LNCaP clone FGC (cell line): ENCODE data around the gene APBA3.

Experiments
- DNase-seq: peaks from one replicate; pipeline ENCODE4 v3.0.0-alpha.2; 2011; ENCODE audit warnings: low read depth
- H3K4me3 ChIP-seq: 2 replicates; pipeline ENCODE4 v1.5.1; 2011; ENCODE audit warnings: mild to moderate bottlenecking, low read depth, low read length, control low read depth
- TF ChIP-seq, protein P1 (sequence below): IDR thresholded peaks from 2 replicates; pipeline ENCODE4 v1.5.1; 2012; ENCODE audit warnings: mild to moderate bottlenecking; ENCODE audit not compliant: control insufficient read depth, insufficient read depth; ENCODE audit errors: extremely low read depth

Gene APBA3

DNA sequence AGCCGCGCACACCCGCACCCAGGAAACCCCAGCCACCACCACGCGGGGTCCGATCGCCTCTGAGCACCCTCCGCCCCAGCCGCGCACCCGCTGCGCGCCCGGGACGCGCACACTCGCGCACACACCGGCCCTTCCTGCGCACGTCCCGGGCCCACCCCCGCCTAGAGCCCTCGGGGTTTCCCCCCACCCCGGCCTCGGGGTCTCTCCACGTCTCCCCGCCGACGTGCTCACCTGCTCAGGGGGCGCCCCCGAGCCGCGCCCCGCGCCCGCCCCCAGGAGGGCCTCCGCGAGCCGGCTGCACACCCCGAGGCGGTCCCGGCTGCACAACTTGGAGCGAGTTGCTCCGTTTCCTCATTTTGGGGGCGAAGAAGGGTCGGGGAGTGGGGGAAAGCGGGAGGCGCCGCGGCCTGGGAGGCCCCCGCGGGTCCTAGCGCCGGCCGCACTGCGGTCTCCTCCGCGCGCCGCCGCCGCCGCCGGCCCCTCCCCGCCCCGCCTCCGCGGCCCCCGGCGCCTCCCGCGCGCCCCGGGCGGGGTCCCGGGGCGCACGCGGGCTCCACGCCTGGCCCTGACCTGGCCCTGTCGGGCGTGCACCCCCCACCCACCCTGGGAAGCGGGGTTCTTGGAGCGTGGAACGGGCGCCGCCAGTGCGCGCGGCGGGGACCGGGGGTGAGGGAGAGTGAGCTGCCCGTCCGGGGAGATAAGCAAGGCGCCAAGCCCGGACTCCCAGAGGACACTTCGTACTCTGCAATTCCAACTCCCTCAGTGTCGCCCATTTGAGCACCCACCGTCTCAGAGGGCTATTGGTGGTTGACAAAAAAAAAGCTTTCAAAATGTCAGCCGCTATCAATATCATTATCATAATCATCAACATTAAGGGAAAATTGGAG lies 24.7 kb upstream of the APBA3 start, which contains the start of gene MATK:
Gene MATK, minus strand, starts transcription at position 444 of the 887 bp plus-strand sequence. CDS start 1,246 bp downstream, outside the sequence.
- TF ChIP-seq, protein P1, sequence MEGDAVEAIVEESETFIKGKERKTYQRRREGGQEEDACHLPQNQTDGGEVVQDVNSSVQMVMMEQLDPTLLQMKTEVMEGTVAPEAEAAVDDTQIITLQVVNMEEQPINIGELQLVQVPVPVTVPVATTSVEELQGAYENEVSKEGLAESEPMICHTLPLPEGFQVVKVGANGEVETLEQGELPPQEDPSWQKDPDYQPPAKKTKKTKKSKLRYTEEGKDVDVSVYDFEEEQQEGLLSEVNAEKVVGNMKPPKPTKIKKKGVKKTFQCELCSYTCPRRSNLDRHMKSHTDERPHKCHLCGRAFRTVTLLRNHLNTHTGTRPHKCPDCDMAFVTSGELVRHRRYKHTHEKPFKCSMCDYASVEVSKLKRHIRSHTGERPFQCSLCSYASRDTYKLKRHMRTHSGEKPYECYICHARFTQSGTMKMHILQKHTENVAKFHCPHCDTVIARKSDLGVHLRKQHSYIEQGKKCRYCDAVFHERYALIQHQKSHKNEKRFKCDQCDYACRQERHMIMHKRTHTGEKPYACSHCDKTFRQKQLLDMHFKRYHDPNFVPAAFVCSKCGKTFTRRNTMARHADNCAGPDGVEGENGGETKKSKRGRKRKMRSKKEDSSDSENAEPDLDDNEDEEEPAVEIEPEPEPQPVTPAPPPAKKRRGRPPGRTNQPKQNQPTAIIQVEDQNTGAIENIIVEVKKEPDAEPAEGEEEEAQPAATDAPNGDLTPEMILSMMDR: no peak
- H3K4me3 ChIP-seq: no peak within 1 kb of the TSS
- DNase-seq: no peak

DNA sequence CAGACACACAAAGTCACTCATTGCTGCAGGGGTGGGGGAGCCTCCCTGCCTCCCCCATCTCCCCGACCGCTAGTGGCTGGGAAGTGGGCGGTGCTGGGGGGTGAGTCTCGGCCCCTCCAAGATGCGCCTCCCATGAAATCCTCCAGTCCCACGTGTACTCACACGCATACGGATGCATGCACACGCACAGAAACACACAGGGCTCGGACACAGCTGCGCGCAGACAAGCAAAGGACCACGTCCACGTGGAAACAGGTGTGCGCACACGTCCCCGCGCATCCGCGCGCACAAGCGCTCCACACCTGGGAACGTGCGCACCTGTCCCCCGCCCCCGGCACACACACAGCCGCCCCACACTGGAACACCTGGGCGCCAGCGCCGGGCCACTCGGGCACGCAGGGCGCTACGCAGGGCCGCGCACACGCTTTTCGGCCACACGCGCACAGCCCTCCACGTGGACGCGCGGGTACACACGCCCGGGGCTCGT lies 24.0 kb upstream of the APBA3 start:
- TF ChIP-seq, protein P1: no peak
- DNase-seq: no peak
- no peak overlapping the region for H3K4me3 ChIP-seq

DNA sequence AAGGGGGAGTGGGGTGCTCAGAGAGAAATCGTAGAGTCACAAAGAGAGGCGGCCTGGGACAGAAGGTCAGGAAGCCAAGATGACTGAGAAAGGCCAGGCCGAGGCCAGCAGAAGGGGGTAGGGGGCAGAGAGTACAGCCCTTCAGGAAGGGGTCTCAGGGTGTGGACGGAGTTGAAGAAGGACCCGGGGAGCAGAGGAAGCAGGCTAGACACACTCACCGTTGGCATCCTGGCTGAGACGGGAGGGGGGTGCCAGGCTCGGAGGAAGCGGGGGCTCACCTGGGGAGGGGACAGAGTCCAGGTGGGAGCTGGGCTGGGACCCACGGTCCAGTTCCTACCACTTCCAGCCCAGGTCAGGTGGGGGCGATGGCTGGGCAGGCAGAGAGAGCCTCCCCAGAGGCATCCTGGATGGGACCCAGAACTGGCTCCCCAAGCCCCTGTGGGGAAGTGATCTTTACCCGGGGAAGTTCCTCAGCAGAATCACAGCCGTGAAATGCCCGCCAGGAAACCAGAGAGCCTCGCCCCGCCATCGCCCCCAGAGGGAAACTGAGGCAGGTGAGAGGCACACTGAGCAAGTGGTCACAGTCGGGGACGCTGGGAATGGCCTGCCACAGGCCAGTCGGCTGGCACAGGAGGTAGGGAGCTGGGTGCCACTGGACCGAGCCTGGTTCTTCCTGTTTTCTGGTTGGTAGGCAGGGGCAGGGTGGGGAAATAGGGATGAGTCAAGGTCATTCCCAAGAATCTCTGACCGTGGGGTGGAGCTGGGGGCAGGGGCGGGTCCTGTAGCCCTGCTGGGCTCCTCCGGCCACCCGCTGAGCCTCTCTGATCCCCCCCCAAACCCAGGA lies 23.3 kb upstream of the APBA3 start:
- DNase-seq: no peak
- H3K4me3 ChIP-seq: no peak overlapping the region
- TF ChIP-seq, protein P1: no peak

DNA sequence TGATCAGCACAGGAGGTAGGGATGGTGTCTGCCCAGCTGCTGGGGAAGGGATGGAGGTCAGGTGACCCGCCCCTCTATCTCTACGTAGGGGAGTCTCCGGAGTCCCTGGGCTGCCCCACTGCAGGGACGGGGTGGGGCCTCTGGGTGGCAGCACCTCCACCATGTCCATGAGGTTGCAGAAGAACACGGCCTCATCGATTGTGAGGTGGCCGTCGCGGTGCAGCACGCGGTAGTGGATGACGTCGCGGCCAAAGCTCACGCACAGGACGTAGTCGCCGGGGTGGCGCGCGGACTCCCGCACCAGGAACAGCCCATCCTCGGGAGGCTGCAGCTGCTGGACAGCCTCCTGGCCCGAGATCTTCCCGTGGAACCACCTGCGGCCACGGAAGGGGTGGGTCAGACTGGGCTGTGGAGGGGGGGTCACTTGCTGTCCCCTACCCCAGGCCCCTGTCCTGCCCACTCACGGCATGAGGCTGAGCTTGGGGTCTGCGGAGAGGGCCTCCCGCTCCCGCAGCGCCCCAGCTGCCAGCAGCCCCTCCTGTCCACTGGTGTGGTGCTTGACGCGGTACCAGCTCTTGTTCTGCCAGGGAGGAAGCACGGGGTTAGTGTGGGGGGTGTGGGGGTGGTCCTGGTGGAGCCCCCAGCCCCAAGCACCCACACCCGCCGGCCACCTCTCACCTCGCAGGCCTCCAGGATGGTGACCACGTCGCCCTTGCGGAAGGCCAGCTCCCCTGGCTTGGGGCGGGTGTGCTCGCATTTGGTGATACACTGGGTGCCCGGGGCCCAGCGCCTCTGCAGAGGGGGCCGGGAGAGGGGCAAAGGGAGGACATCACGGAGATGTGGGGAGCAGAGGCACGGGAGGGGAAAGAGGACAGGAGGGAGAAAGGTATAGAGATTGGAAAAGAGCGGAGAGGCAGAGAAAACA lies 22.4 kb upstream of the APBA3 start:
- TF ChIP-seq, protein P1: peak; percentile 24; the same call in 1 of the 2 replicates
- no peak overlapping the region for H3K4me3 ChIP-seq
- DNase-seq: no peak

DNA sequence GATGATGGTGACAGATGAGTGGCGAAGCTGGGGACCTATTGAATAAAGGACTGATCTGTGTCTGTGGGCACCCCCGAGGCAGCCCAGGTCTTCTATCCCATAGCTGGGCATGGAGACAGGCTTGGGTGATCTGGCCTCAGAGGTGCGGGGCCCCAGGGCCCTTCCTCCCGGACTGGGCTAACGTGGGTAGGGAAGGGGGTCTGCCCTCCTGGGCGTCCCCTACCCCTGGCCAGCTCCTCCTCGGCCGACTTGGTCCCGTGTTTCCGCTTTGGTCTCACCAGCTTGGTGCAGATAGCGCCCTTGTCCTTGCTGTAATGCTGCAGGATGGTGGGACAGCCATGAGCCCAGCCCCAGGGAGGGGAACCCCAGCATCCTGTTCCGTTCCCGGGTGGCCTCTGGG lies 21.4 kb upstream of the APBA3 start:
- DNase-seq: no peak
- TF ChIP-seq, protein P1: no peak
- H3K4me3 ChIP-seq: no peak overlapping the region

DNA sequence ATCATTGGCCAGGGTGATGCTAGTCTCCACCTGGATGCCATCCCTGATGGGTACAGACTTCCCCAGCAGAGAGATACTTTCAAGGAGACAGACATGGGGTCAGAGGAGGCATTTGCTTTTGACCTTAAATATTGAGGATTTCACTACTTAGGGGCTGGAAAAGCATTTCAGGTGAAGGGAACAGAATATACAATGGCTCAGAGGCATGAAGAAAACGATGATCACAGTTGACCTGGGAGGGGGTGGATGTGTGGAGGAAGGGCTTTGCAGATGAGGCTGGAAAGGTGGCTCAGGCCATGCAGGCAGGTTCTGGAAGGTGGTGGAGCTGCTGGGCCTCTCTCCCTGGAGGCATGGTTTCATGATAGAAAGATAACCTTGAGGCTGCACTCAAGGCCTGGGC lies 20.8 kb upstream of the APBA3 start:
- TF ChIP-seq, protein P1: no peak
- no peak overlapping the region for H3K4me3 ChIP-seq
- DNase-seq: no peak
